ENCODE measurements around the gene PAK6.

Gene PAK6

GRCh38 chr15:40241269-40242212 lies 2.7 kb downstream of the PAK6 start:
- no peak for DNase-seq

- no peak for DNase-seq
Observed at GRCh38 chr15:40242213-40242599, 3.3 kb downstream of the PAK6 start.

- DNase-seq = no peak
Observed at GRCh38 chr15:40242601-40243000, 3.7 kb downstream of the PAK6 start.

GRCh38 chr15:40243126-40243810 lies 4.4 kb downstream of the PAK6 start:
- DNase-seq = no peak

GRCh38 chr15:40244961-40245523 lies 6.2 kb downstream of the PAK6 start:
- DNase-seq = no peak

GRCh38 chr15:40245666-40246450 lies 7.0 kb downstream of the PAK6 start:
- DNase-seq = no peak

GRCh38 chr15:40246496-40247280 lies 7.8 kb downstream of the PAK6 start:
- DNase-seq = no peak

GRCh38 chr15:40247406-40247971 lies 8.6 kb downstream of the PAK6 start:
- no peak for DNase-seq

GRCh38 chr15:40248006-40248783 lies 9.3 kb downstream of the PAK6 start:
- no peak for DNase-seq

- no peak for DNase-seq
Observed at GRCh38 chr15:40249477-40250303, 10.8 kb downstream of the PAK6 start.

- DNase-seq = no peak
Observed at GRCh38 chr15:40250304-40250656, 11.4 kb downstream of the PAK6 start.

GRCh38 chr15:40250771-40251483 lies 12.1 kb downstream of the PAK6 start:
- DNase-seq = no peak

GRCh38 chr15:40251486-40252140 lies 12.8 kb downstream of the PAK6 start:
- DNase-seq = no peak

- DNase-seq = no peak
Observed at GRCh38 chr15:40252141-40252437, 13.2 kb downstream of the PAK6 start.

- peak; percentile 5 for DNase-seq
Observed at GRCh38 chr15:40252438-40253166, 13.7 kb downstream of the PAK6 start.

- DNase-seq = no peak
Observed at GRCh38 chr15:40253167-40253790, 14.4 kb downstream of the PAK6 start.

GRCh38 chr15:40254452-40254851 lies 15.6 kb downstream of the PAK6 start:
- DNase-seq = no peak

GRCh38 chr15:40255033-40255432 lies 16.2 kb downstream of the PAK6 start:
- no peak for DNase-seq

Measured in NCI-H2029 treated with DMSO at 0.1 percent for 48 hours (cell line).